HepG2 (cell line): ENCODE results near the gene UBAP1L. TPM values are rescaled to one million over a fixed set of nuclear protein-coding genes. Genes with fewer than 3 reads are reported as not detected.

Source experiments
- ATAC-seq: fragments of 200-7000 bp; cut with Tn5 transposase; 3 replicates; pipeline ENCODE4 v1.9.1; 2020; ENCODE audit warnings: mild to moderate bottlenecking, moderate library complexity
- BruUV-seq: library from RNA; stranded (reverse); fragments of 400-500 nt; replicated peaks from 2 replicates; lab custom pipeline; 2021; lab: Mats Ljungman, UMichigan
- CTCF ChIA-PET: fragments of 300-600 bp; formaldehyde crosslinking; extraction: SDS; loops from one replicate; lab custom pipeline; 2021; ENCODE audit warnings: low total read pairs, inconsistent platforms, low intra/inter-chr PET ratio; lab: Yijun Ruan, JAX
- POLR2A ChIA-PET: fragments of 350-600 bp; sonication (Branson Sonifier 250); formaldehyde crosslinking; loops from one replicate; lab custom pipeline; 2020; ENCODE audit warnings: antibody characterized with exemption, inconsistent platforms; lab: Yijun Ruan, JAX
- DNase-seq: peaks from one replicate; pipeline ENCODE4 v3.0.0-alpha.2; 2015; ENCODE audit warnings: low spot score
- FAIRE-seq: peaks from 3 replicates; lab custom pipeline; 2011; peaks lifted over from hg19 to GRCh38; lab: Jason Lieb, UNC
- H2AFZ ChIP-seq: one replicate; pipeline ENCODE4 v1.6.1; 2011; ENCODE audit warnings: low read length, inconsistent platforms
- H3K27ac ChIP-seq: fragments of 300-600 bp; 3 replicates; pipeline ENCODE4 v1.8.0; 2011; ENCODE audit warnings: mixed run types, mild to moderate bottlenecking, mixed read lengths, low read length, inconsistent platforms; ENCODE audit not compliant: insufficient read depth; ENCODE audit errors: extremely low read length
- H3K27me3 ChIP-seq, 2 experiments: fragments of 200-600 bp in 1 of 2; 2 replicates in 1 of 2; 3 replicates in 1 of 2; pipeline versions ENCODE4 v1.6.0 to v1.8.0; 2011; ENCODE audit warnings: low read length in 2 of 2, mild to moderate bottlenecking in 2 of 2, moderate library complexity in 2 of 2, inconsistent platforms in 1 of 2; ENCODE audit not compliant: insufficient read depth in 2 of 2, control insufficient read depth in 1 of 2
- H3K36me3 ChIP-seq, 2 experiments: fragments of 200-600 bp in 1 of 2; replicated peaks in 1 of 2; 2 replicates in 1 of 2; 3 replicates in 1 of 2; pipeline versions ENCODE4 v1.5.1 to v1.8.0; 2011; ENCODE audit warnings: low read length in 2 of 2, inconsistent platforms in 1 of 2; ENCODE audit not compliant: insufficient read depth in 2 of 2, control insufficient read depth in 1 of 2
- H3K4me1 ChIP-seq: 2 replicates; pipeline ENCODE4 v1.5.1; 2012; ENCODE audit warnings: low read length, inconsistent platforms; ENCODE audit not compliant: insufficient read depth
- H3K4me2 ChIP-seq: 2 replicates; pipeline ENCODE4 v1.6.0; 2011; ENCODE audit warnings: low read depth, low read length, inconsistent platforms
- H3K4me3 ChIP-seq, 3 experiments: fragments of 200-600 bp in 1 of 3; sonication (generic), shearing (Covaris generic) in 1 of 3; replicated peaks in 1 of 3; 2 replicates each; pipeline ENCODE4 v1.5.1; 2011 to 2016; ENCODE audit warnings: low read length in 3 of 3, inconsistent platforms in 2 of 3, low read depth in 2 of 3, mild to moderate bottlenecking in 2 of 3, control low read depth in 1 of 3, mixed read lengths in 1 of 3; ENCODE audit not compliant: insufficient read depth in 1 of 3
- H3K79me2 ChIP-seq: one replicate; pipeline ENCODE4 v1.6.1; 2011; ENCODE audit warnings: low read length, inconsistent platforms; ENCODE audit not compliant: insufficient read depth
- H3K9ac ChIP-seq: 2 replicates; pipeline ENCODE4 v1.6.0; 2011; ENCODE audit warnings: mild to moderate bottlenecking, low read depth, low read length, inconsistent platforms; ENCODE audit not compliant: insufficient read depth
- H3K9me3 ChIP-seq: 2 replicates; pipeline ENCODE4 v1.5.1; 2012; ENCODE audit warnings: mild to moderate bottlenecking, low read length
- H4K20me1 ChIP-seq: 2 replicates; pipeline ENCODE4 v1.6.0; 2011; ENCODE audit warnings: inconsistent platforms, mild to moderate bottlenecking, low read length, moderate library complexity; ENCODE audit not compliant: insufficient read depth
- CBX1 ChIP-seq: IDR thresholded peaks from one replicate; pipeline ENCODE4 v1.6.1; 2016; ENCODE audit warnings: antibody characterized with exemption, low read depth
- ERF ChIP-seq: IDR thresholded peaks from 2 replicates; pipeline ENCODE4 v1.6.1; 2018; ENCODE audit warnings: missing biosample characterization, missing genetic modification reagents
- FOXP1 ChIP-seq, 2 experiments: fragments of 450-650 bp in 1 of 2; IDR thresholded peaks; 2 replicates each; pipeline ENCODE4 v1.6.1; 2017 to 2018; ENCODE audit warnings: antibody characterized with exemption in 1 of 2
- RNF2 ChIP-seq: fragments of 450-650 bp; conservative IDR thresholded peaks from 2 replicates; pipeline ENCODE4 v1.6.1; 2016; ENCODE audit warnings: low read depth
- TFDP2 ChIP-seq: sonication (generic); formaldehyde crosslinking; IDR thresholded peaks from 2 replicates; pipeline ENCODE4 v1.4.0; 2020; ENCODE audit warnings: missing genetic modification reagents
- ZBTB40 ChIP-seq, 2 experiments: fragments of 450-650 bp in 1 of 2; sonication (generic) in 1 of 2; formaldehyde crosslinking in 1 of 2; IDR thresholded peaks; 2 replicates each; pipeline versions ENCODE4 v1.6.1 to v1.8.0; 2016 to 2022; ENCODE audit warnings: antibody characterized with exemption in 1 of 2, mild to moderate bottlenecking in 1 of 2, missing genetic modification reagents in 1 of 2
- ZNF530 ChIP-seq: sonication (generic); formaldehyde crosslinking; IDR thresholded peaks from 2 replicates; pipeline ENCODE4 v1.5.0; 2020; ENCODE audit warnings: low read depth, mild to moderate bottlenecking, missing genetic modification reagents
- ZNF644 ChIP-seq: IDR thresholded peaks from 2 replicates; pipeline ENCODE4 v1.6.1; 2016; ENCODE audit warnings: low read depth
- WGBS: methylation state at CpG from one replicate; pipeline ENCODE4 v1.1.6; 2017; ENCODE audit warnings: low lambda C conversion rate; 5-methylcytosine and 5-hydroxymethylcytosine counted together
- in situ Hi-C: cut with HindIII; loops from 2 replicates; pipeline ENCODE4 v1.10.0; 2017; ENCODE audit warnings: low pct_unique_long_range_greater_than_20kb; ENCODE audit not compliant: extremely low pct_ligation_motif_present
- intact Hi-C: fragments of 100-400 bp; cut with micrococcal nuclease; formaldehyde crosslinking; loops from one replicate; pipeline ENCODE4 v1.10.0; 2022; ENCODE audit not compliant: unreplicated experiment
- polyA plus RNA-seq, 8 experiments: library from polyadenylated mRNA; depleted of rRNA in 3 of 8; stranded (reverse) in 7 of 8; unstranded in 1 of 8; fragments of >200 nt; fragmentation: Illumina TruSeq in 4 of 8; extraction: Trizol in 4 of 8; gene quantifications; 2 replicates each; pipeline versions ENCODE4 v1.2.1 to v1.2.3, GENCODE V29; 2011 to 2016; ENCODE audit warnings: low read depth in 4 of 8, missing spikeins in 1 of 8, mixed read lengths in 1 of 8; ENCODE audit not compliant: insufficient read depth in 1 of 8
- total RNA-seq, 5 experiments: library from RNA; depleted of rRNA; stranded (reverse); fragments of >200 nt; fragmentation: Illumina TruSeq; extraction: Trizol; gene quantifications; 2 replicates each; pipeline ENCODE4 v1.2.3, GENCODE V29; 2016; ENCODE audit warnings: low read depth in 1 of 5

Gene UBAP1L
- total and polyA plus RNA-seq, 2 of the 13 experiments (the other 11 are each of a cell fraction or from before 2014, with no cell fraction given) = 0.86 to 1.4 TPM

- intact Hi-C loops = loop anchor here (1.0 kb wide), 1 partner anchor 100 kb away; no protein-coding TSS in a partner anchor
- in situ Hi-C loops = no loop called here
- under 1% methylated on average over 29 of the region's 45 CpGs for WGBS
- Histone ChIP-seq H3K79me2 (peaks cover 19% of the 10 kb centered on the region), H3K9ac (peak within 1 kb of the TSS; percentile 92), H3K27ac (peak within 1 kb of the TSS; percentile 73), H3K4me3 (peak within 1 kb of the TSS; percentile 87 to 97 (median 89)), H3K36me3 (peaks cover 11 to 16% of the 10 kb centered on the region in 2 experiments; a peak in 4 of 5 replicates), H3K27me3 (no peaks in the 10 kb centered on the region; a peak in 1 of 5 replicates), H3K9me3 (peaks cover 14% of the 10 kb centered on the region; the same call in 1 of the 2 replicates), H3K4me1 (peaks cover 22% of the 10 kb centered on the region), H3K4me2 (peak within 1 kb of the TSS; percentile 96), H4K20me1 (peaks cover 6% of the 10 kb centered on the region), H2AFZ (peak within 1 kb of the TSS; percentile 100)
- ATAC-seq (peak; percentile 91), FAIRE-seq (peak; percentile 93), DNase-seq (peak; percentile 90)
- TSS peak; percentile 95 for BruUV-seq
- ChIA-PET POLR2A (interaction anchor here (0.6 to 1.4 kb wide), 6 partner anchors 14 to 167 kb away, joined by 3 to 7 read pairs (median 4); partner anchors contain the start of genes CLPX and SLC51B), CTCF (no interaction called here)
- TF ChIP-seq ZNF644 (CRISPR knock-in tag) (no peak), ERF (CRISPR knock-in tag) (peak; percentile 56), RNF2 (no peak), FOXP1 (IDR thresholded peaks at IDR 0.05) (no peak), FOXP1 (CRISPR knock-in tag; IDR thresholded peaks at IDR 0.05) (no peak), ZNF530 (CRISPR knock-in tag) (no peak), ZBTB40 (IDR thresholded peaks at IDR 0.05) (peak; percentile 38), ZBTB40 (CRISPR knock-in tag; IDR thresholded peaks at IDR 0.05) (no peak), CBX1 (no peak), TFDP2 (CRISPR knock-in tag) (peak; percentile 39; the same call in 1 of the 2 replicates)
Observed at GRCh38 chr15:65133548-65134200, 18.7 kb upstream of the UBAP1L start, which contains the start of gene PDCD7. TSS of gene PDCD7 (minus strand) at chr15:65133808. CDS start at chr15:65133781, 27 bp downstream.
